IPS-18c (cell line): ENCODE results near the gene KLK7.

ENCODE experiments used
- H3K4me3 ChIP-seq: 2 replicates; pipeline ENCODE4 v1.7.0; 2013; ENCODE audit warnings: low read depth, mild to moderate bottlenecking, low read length, moderate library complexity; ENCODE audit not compliant: insufficient read depth
- H3K9me3 ChIP-seq: one replicate; pipeline ENCODE4 v1.6.1; 2013; ENCODE audit warnings: mild to moderate bottlenecking, low read length, moderate library complexity; ENCODE audit not compliant: control insufficient read depth, insufficient read depth

KLK7 gene

DNA sequence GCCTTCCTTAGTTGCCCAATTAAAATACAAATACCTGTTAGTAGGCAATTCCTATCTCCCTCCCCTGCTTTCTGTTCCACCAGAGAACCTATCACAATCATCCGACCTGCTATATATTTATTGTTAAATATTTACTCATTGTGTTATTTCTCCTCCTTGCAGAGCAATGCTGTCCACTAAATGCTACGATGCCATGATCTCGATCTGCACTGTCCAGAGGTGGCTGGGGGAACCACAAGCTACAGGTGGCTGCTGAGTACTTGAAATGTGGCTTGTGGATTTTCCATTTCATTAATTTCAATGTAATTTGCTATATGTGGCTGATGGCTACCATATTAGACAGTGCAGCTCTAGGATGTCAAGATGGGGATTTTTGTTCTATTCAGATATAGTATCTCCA lies 19.5 kb downstream of the KLK7 start:
- Histone ChIP-seq H3K9me3 (no peaks in the 10 kb centered on the region), H3K4me3 (no peak overlapping the region)

DNA sequence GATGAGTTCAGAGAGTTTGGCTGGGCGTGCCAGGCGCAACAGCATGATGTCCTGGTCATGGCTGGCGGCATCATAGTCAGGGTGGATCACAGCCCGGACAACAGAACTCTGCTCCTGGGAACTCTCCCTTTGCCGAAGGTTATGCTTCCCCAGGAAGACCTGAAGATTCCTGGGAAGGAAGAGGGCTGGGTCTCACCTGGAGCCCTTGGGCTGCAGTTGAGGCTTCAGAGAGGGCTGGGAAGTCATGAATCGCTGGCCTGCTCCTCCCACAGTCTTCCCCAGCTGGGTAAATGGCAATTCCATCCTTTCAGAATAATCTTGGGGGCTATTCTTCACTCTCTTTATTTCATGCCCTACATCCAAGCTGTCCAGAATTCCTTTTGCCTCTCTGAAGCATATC lies 20.3 kb downstream of the KLK7 start:
- Histone ChIP-seq H3K4me3 (no peak overlapping the region), H3K9me3 (no peaks in the 10 kb centered on the region)

DNA sequence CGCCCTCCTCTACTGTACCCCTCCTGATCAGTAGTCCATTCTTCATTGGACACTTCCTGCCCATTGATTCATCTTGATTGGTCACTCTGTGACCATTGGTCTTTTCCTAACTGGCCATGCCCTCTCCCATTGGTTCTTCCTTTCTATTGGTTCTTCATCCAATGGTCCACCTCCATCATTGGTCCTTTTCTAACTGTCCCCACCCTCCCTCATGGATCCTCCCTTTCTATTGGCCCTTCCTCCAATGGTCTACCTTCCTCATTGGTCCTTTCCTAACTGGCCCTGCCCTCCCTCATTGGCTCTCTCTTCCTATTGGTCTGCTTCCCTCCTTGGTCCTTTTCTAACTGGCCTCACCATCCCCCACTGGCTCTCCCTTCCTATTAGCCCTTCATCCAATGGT lies 21.5 kb downstream of the KLK7 start:
- H3K9me3 ChIP-seq, result no peaks in the 10 kb centered on the region
- no peak overlapping the region for H3K4me3 ChIP-seq

DNA sequence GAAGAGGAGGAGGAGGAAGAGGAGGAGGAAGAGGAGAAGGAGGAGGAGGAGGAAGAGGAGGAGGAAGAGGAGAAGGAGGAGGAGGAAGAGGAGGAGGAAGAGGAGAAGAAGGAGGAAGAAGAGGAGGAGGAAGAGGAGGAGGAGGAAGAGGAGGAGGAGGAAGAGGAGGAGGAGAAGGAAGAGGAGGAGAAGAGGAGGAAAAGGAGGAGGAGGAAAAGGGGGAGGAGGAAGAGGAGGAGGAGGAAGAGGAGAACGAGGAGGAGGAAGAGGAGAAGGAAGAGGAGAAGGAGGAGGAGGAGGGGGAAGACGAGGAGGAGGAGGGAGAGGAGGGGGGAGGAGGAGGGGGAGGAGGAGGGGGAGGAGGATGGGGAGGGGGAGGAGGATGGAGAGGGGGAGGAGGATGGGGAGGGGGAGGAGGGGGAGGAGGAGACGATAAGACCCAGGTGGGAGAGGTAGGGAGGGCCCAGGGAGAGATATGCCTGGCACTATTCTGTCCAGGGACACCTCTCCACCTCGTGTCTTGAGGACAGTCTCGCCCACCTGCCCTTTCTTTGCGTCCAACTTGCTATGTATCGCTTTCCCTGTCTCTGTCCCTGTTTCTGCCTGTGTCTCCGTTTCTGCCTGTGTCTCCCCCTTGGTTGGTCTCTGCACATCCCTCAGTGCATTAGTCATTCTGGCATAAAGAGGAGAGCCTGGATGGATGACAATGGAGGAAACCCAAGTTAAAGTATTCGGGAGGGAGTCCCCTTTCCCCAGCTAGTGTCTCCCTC lies 23.8 kb downstream of the KLK7 start:
- no peaks in the 10 kb centered on the region for H3K9me3 ChIP-seq
- no peak overlapping the region for H3K4me3 ChIP-seq

DNA sequence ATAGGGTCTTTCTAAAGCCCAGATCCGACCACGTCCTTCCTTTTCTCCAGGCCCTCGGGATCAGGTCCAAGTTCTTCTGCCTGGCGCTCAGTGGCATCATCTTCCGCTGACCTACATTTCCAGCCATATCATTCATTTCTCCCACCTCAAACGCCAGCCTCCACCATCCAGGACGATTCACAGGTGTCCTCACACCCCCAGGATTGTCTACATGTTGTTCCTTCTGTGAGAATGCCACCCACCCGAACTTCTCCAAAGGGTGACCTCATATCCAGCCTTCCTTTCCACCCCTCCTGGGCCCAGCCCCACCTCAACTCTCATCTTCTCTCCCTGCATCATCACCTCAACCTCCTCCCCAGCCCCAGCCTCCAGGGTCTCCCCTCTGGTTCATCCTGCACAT lies 26.1 kb downstream of the KLK7 start:
- H3K4me3 ChIP-seq, result no peak overlapping the region
- H3K9me3 ChIP-seq, result no peaks in the 10 kb centered on the region

DNA sequence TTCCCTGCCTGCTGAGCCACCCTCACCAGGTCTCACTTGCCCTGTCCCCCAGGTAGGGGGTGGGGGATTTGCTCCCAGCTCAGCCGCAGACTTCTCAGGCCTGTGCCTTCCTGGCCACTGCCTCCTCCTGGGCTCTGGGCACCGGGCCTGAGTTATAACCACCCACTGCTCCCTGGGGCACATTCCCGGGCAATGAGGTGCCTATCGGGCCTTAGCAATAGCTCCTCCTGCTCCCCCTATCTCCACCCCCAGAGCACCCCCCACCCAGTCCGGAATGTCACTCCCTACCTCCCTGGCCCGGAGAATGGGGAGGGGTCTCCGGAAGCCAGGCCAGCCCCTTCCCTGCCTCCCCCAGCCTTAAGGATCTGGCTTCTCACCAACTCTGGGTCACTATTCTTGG lies 30.8 kb downstream of the KLK7 start, which contains the start of gene KLK5:
TSS of gene KLK5 (minus strand) at position 129 of the 400 bp plus-strand sequence. CDS start 381 bp downstream, outside the sequence.
- no peaks in the 10 kb centered on the region for H3K9me3 ChIP-seq
- H3K4me3 ChIP-seq, result no peak within 1 kb of the TSS; the same call in 1 of the 2 replicates

DNA sequence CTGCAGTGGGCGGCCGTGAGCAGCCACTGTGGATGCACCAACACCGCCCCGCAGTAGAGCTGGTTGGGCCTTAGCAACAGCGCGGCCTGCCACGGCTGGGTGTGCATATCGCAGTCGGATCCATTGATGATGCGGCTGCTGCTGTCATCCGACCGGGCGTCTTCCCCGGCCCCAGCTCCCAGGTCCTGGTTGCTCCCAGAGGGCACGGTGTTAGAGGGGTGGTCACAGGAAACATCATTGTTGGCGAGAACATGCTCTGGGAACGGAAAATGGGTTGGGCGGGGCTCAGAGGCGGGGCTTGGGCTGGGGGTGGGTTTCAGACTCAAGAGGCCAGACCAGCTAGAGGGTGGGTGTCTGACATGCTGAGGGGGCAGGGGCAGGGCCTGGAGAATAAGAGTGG lies 33.9 kb downstream of the KLK7 start:
- Histone ChIP-seq H3K9me3 (no peaks in the 10 kb centered on the region), H3K4me3 (no peak overlapping the region)

DNA sequence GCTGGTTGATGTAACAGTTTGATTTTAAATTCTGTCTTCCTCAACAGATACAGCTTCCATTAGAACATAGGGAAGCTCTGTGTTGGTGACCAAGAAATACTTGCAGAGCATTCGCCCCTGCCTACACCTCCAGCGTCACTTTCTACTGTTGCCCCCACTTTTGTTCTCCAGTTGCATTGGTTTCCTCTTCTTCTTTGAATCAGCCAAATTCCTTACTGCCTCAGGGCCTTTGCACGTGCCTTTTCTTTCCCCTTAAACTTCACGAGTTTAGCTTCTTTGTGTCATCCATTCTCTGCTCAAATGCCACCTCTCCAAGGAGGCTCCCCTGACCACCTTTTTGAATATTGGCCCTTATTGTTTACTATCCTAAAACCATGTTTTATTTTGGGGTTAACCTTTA lies 36.6 kb downstream of the KLK7 start:
- Histone ChIP-seq H3K9me3 (no peaks in the 10 kb centered on the region), H3K4me3 (no peak overlapping the region)

DNA sequence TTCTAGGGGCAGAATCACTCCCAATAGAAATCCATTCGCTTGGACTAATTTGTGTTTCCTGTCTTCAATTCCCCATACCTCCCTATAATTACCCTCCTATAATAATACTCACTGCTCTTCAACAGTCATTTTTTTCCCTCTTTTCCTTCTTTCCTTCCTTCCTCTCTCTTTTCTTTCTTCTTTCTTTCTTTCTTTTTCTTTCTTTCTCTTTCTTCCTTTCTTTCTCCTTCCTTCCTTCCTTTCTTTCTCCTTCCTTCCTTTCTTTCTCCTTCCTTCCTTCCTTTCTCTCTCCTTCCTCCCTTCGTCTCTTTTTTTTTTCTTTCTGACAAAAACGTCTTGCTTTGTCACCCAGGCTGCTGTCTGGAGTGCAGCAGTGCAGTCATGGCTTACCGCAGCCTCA lies 38.9 kb downstream of the KLK7 start:
- Histone ChIP-seq H3K4me3 (no peak overlapping the region), H3K9me3 (no peaks in the 10 kb centered on the region)

DNA sequence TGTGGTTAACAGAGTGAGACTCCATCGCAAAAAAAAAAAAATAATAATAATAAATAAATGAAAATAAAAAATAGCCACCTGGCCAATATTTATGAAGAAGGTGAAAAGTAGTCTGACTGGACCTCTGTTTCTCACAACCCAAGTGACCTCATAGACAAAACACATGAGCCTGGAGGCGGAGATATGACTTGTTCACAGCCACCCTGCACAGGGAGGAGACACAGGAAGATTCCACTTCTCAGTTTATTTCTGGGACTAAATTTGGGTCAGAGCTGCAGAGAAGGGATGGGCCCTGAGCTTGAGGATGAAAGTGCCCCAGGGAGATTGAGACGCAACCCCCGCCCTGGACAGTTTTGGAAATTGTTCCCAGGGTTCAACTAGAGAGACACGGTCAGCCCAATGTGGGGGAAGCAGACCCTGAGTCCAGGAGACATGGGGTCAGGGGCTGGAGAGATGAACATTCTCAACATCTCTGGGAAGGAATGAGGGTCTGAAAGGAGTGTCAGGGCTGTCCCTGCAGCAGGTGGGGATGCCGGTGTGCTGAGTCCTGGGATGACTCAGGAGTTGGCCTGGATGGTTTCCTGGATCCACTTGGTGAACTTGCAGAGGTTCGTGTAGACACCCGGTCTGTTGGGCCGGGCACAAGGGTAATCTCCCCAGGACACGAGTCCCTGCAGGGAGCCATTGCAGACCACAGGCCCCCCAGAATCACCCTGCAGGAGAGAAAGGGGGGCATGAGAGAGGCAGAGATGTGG lies 40.5 kb downstream of the KLK7 start:
- H3K9me3 ChIP-seq, result no peaks in the 10 kb centered on the region
- H3K4me3 ChIP-seq, result no peak overlapping the region

DNA sequence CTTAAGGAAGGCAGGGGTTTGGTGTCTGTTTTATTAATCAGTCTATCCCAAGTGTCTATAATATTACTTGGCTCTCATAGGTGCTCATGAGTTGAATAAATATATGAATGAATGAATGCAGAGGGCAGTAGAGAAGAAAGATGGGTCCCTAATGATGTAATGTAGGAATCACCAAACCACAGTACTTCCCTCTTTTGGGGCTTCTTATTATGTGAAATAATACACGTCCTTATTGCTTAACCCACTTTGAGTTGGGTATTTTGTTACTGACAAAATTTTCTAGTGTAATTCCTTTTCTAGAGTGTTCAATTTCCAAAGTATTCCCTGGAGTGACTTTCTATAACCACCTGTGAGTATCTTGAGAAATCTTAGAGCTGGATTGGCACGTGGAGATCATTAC lies 44.1 kb downstream of the KLK7 start:
- no peak overlapping the region for H3K4me3 ChIP-seq
- H3K9me3 ChIP-seq, result no peaks in the 10 kb centered on the region

DNA sequence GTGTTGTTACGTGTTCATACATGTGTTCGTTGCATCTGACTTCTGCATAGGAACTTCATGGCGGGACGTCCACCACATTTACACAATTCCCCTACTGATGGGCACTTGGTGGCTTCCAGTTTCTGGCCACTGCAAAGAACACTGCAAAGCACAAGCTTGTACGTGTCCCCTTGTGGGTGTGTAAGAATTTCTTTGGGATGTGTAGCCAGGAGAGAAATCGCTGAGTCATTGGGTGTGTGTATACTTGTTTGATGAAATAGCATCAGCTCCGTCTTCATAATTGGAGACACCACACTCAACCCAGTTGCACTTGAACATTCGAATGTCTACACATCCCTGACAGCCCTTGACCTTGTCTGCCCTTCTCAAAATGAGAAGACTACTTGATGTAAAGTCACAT lies 50.1 kb downstream of the KLK7 start:
- H3K4me3 ChIP-seq, result no peak overlapping the region
- H3K9me3 ChIP-seq, result no peaks in the 10 kb centered on the region

DNA sequence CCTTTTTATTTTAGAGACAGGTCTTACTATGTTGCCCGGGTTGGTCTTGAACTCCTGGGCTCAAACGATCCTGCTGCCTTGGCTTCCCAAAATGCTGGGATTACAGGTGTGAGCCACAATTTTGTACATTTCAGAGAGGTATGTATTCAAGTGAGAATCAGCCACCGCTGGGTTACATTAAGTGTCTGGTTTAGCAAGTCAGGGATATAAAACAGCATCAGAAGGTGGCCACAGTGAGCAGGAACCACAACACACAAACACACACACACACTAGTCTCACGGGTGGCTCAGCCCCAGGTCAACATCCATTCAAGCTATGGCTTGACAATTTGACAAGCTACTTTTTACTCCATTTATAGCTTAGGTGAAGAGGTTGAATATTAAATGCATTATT lies 51.0 kb downstream of the KLK7 start:
- Histone ChIP-seq H3K9me3 (no peaks in the 10 kb centered on the region), H3K4me3 (no peak overlapping the region)

DNA sequence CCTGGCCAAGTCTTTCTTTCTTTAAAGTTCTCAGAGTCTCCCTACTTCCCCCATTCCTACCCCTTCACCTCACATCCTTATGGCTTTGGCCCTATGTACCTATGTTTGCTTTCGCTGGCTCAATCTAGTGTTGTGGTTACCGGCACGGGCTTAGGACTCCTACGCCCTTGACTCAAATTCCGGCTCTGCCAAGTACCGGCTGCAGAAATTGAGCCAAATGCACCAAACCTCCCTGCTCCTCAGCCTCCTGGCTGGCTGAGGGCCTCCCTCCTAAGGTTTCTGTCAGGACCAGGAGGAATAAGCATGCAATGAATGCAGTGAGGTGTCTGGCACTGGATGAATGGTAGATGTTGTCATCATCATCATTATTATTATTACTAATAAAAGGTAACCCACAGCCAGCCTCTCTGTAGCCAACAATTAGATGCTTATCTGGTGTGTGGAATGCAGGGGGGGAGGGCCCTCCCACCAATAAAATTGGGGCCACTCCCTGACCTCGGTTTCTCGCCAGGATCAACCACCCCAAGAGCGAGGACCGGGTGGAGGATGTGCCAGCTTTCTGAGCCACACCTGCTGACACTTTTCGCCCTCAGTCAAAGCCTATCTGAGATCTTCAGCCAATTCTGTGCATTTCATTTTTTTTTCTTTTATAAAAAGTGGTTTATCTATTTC lies 51.6 kb downstream of the KLK7 start:
- Histone ChIP-seq H3K4me3 (no peak overlapping the region), H3K9me3 (no peaks in the 10 kb centered on the region)

DNA sequence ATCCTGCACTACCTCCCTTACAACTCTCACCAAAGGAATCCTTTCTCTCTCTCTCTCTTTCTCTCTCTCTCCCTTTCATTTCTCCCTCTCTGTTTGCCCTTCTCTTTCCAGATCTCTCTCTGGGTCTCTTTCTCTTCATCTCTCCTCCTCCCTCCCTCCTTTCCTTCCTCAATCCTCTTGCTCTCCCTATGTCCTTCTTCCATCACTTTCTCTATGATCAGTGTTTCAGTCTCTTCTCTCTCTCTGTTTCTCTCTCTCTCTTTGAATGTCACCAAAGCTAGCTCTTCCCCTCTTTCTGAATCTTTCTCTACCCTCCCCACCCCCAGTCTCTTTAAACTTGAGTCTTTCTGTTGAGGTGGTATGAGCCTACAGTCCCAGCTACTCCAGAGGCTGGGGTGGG lies 52.7 kb downstream of the KLK7 start:
- no peak overlapping the region for H3K4me3 ChIP-seq

DNA sequence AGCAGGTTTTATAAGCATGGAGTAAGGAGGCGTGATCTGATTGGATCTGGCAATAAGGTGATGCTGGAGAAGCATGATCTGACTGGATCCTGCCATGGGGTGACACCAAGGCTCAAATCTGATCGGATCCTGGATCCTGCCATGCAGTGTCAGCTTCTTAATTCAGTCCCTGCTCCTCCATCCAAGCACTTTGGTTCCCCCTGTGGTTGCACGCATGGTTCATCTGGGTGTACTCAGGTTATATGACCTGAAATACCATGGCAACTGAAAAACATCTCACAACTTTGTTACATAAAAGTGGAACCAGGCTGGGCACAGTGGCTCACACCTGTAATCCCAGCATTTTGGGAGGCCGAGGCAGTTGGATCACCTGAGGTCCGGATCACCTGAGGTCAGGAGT lies 54.9 kb downstream of the KLK7 start:
- Histone ChIP-seq H3K4me3 (no peak overlapping the region), H3K9me3 (no peaks in the 10 kb centered on the region)

More for the DNA sequence above, 52.7 kb downstream of the KLK7 start:
- no peaks in the 10 kb centered on the region for H3K9me3 ChIP-seq
